BJ (cell line): ENCODE results near the gene ZEB2. TPM values are rescaled to one million over a fixed set of nuclear protein-coding genes. Genes with fewer than 3 reads are reported as not detected.

Experiments used
- CTCF ChIA-PET: fragments of 350-600 bp; formaldehyde crosslinking; extraction: SDS; loops from one replicate; lab custom pipeline; 2021; ENCODE audit warnings: antibody characterized with exemption, inconsistent platforms; lab: Yijun Ruan, JAX
- POLR2A ChIA-PET: fragments of 300-600 bp; sonication (Branson Sonifier 250); formaldehyde crosslinking; extraction: SDS; loops from one replicate; lab custom pipeline; 2021; ENCODE audit warnings: antibody characterized with exemption; lab: Charles Lee
- DNase-seq: peaks from one replicate; pipeline ENCODE4 v3.0.0-alpha.2; 2011; ENCODE audit warnings: low read depth
- H3K27me3 ChIP-seq: 2 replicates; pipeline ENCODE4 v1.6.0; 2011; ENCODE audit warnings: low read length; ENCODE audit not compliant: control insufficient read depth, insufficient read depth
- H3K36me3 ChIP-seq: 2 replicates; pipeline ENCODE4 v1.5.1; 2011; ENCODE audit warnings: low read length; ENCODE audit not compliant: control insufficient read depth, insufficient read depth
- H3K4me3 ChIP-seq: 2 replicates; pipeline ENCODE4 v1.5.1; 2011; ENCODE audit warnings: low read depth, mild to moderate bottlenecking, control low read depth, low read length
- CTCF ChIP-seq: IDR thresholded peaks from 2 replicates; pipeline ENCODE4 v1.5.1; 2011; ENCODE audit warnings: low read depth, mild to moderate bottlenecking, control low read depth, inconsistent platforms, low read length, moderate library complexity; ENCODE audit not compliant: insufficient read depth
- polyA plus RNA-seq: library from polyadenylated mRNA; depleted of rRNA; stranded (reverse); fragments of >200 nt; gene quantifications from 2 replicates; pipeline ENCODE4 v1.2.3, GENCODE V29; 2011

Gene ZEB2
- polyA plus RNA-seq, 1 experiment: 60.2 TPM

GRCh38 chr2:144470816-144471215, 49.1 kb downstream of the ZEB2 start:
- no peak for TF ChIP-seq CTCF
- H3K36me3 ChIP-seq: peaks cover 1% of the 10 kb centered on the region; the same call in 1 of the 2 replicates
- CTCF ChIA-PET: interaction anchor here (0.9 kb wide), 1 partner anchor 8 kb away, joined by 3 read pairs; no protein-coding TSS in a partner anchor
- no peak for DNase-seq
- no peak overlapping the region for H3K4me3 ChIP-seq
- POLR2A ChIA-PET: interaction anchor here (0.6 kb wide), 1 partner anchor 40 kb away, joined by 5 read pairs; no protein-coding TSS in a partner anchor
- no peaks in the 10 kb centered on the region for H3K27me3 ChIP-seq

GRCh38 chr2:144470334-144470733, 49.6 kb downstream of the ZEB2 start:
- ChIA-PET POLR2A (interaction anchor here (0.6 kb wide), 1 partner anchor 40 kb away, joined by 5 read pairs; no protein-coding TSS in a partner anchor), CTCF (interaction anchor here (0.9 kb wide), 1 partner anchor 8 kb away, joined by 3 read pairs; no protein-coding TSS in a partner anchor)
- Histone ChIP-seq H3K36me3 (peaks cover 1% of the 10 kb centered on the region; the same call in 1 of the 2 replicates), H3K4me3 (no peak overlapping the region), H3K27me3 (no peaks in the 10 kb centered on the region)
- TF ChIP-seq CTCF: no peak
- DNase-seq: no peak

- no peak for TF ChIP-seq CTCF
- Histone ChIP-seq H3K4me3 (no peak overlapping the region), H3K36me3 (peaks cover 1% of the 10 kb centered on the region; the same call in 1 of the 2 replicates), H3K27me3 (no peaks in the 10 kb centered on the region)
- ChIA-PET POLR2A (no interaction called here), CTCF (interaction anchor here (0.9 kb wide), 1 partner anchor 9 kb away, joined by 3 read pairs; no protein-coding TSS in a partner anchor)
- no peak for DNase-seq
These were observed 50.1 kb downstream of the ZEB2 start for GRCh38 chr2:144469798-144470197.

GRCh38 chr2:144468823-144469595, 50.9 kb downstream of the ZEB2 start:
- no peak for DNase-seq
- Histone ChIP-seq H3K36me3 (peaks cover 1% of the 10 kb centered on the region; the same call in 1 of the 2 replicates), H3K4me3 (no peak overlapping the region), H3K27me3 (no peaks in the 10 kb centered on the region)
- ChIA-PET CTCF (no interaction called here), POLR2A (interaction anchor here (0.5 kb wide), 1 partner anchor 538 kb away, joined by 3 read pairs; no protein-coding TSS in a partner anchor)
- TF ChIP-seq CTCF: no peak

GRCh38 chr2:144467502-144468137, 52.3 kb downstream of the ZEB2 start:
- Histone ChIP-seq H3K4me3 (no peak overlapping the region), H3K36me3 (no peaks in the 10 kb centered on the region; the same call in 1 of the 2 replicates), H3K27me3 (no peaks in the 10 kb centered on the region)
- ChIA-PET CTCF (interaction anchor here (1.5 kb wide), 1 partner anchor 11 kb away, joined by 4 read pairs; no protein-coding TSS in a partner anchor), POLR2A (no interaction called here)
- no peak for TF ChIP-seq CTCF
- DNase-seq: no peak
